ENCODE results near the gene ODC1.
A peak's percentile ranks its signal among the peaks of the same experiment; 100 is the strongest.

The ODC1 gene

DNA sequence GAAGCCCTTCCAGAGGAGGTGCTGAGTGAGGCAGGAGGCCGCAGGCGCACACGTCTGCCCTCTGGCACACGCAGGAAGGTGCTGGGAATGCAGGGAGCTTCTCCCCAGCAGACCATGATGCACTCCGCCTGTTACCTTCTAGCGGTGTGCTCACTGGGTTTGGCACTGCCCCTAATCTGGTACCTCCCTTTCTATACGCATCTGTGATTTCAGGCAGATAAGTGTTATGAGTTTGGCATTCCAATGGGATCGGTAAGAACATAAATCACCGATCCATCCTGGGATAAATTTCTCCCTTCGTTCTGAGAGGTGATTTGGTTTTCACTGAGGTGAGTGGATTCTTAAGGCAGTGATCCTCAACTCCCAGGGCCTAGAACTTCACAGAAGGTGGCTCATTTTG lies 34.6 kb downstream of the ODC1 start:
- no peak for DNase-seq

- DNase-seq = no peak
These were observed 35.7 kb downstream of the ODC1 start for GRCh38 chr2:10412380-10412779.

GRCh38 chr2:10411557-10411956 lies 36.6 kb downstream of the ODC1 start:
- DNase-seq = no peak

DNA sequence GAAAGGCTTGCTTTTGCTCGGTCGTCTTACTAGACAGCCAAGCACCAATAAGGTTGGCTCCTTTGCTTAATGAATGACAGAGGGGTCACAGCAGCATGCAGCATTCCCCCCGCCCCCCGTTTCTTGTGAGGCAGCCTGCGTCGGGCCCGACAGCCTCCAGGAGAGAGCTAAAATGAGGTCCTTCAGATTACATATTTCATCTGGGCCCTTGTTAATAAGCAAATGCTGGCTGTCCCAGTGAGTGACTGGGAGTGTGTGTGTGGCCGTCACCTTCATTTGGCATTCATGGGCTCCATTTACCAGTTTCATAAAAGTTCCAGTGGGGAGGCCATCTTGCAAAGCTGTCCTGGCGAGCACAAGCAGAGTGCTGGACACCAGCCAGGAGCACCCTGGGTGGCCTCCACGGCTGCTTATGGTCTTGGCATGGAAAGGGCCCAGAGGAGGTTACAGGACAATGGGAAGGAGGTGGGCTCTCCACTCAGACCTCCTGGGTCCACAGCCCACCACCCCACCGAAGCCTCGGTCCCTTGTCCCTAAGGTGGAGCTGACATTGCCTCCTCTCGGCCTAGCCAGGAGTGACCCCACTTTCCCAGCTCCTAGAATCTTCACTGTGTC lies 37.2 kb downstream of the ODC1 start:
- DNase-seq = no peak

GRCh38 chr2:10410001-10410822 lies 37.9 kb downstream of the ODC1 start:
- no peak for DNase-seq

- peak; percentile 83 for DNase-seq
These were observed 39.2 kb downstream of the ODC1 start for GRCh38 chr2:10408649-10409579.

- peak; percentile 57 for DNase-seq
These were observed 40.1 kb downstream of the ODC1 start for GRCh38 chr2:10407841-10408648.

GRCh38 chr2:10407432-10407831 lies 40.7 kb downstream of the ODC1 start:
- DNase-seq = no peak

GRCh38 chr2:10406491-10407188 lies 41.5 kb downstream of the ODC1 start:
- DNase-seq = no peak

DNA sequence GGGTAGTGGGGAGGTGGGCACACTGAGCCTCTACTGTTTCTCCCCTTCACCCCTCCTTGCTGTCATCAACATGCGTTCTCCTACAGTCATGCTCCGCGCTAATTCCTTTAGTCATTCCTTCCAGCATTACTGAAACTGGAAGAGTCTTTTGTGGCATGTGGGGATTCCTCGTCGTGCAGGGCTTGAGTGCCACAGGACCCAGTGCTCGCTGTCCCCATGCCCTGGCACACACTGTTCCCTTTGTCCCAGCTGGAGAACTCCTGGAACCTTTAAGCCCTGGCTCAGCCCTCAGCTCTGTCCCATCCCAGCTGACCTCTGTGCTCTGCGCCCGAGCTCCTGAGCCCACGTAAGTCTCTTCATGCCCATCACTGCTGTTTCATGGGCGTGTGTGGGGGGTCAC lies 42.1 kb downstream of the ODC1 start:
- DNase-seq = no peak

DNA sequence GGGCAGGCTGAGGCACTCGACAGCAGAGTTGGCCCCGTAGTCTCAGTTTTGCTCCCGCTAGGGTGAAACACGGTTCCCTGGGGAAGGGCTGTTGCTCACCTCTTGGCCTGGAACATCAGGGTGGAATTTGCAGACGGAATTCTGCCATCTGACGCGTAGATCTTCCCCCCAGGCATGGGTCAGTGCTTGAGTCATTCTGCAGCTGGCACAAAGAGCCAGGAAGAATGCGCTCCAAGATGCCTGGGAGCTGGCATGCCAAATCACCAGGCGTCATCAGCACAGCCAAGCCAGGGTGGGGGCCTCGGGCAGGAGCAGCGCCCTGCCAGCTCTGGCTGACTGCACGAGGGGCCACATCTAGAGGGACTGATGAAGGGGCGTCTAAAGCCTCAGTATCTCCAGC lies 42.7 kb downstream of the ODC1 start:
- DNase-seq = no peak

DNA sequence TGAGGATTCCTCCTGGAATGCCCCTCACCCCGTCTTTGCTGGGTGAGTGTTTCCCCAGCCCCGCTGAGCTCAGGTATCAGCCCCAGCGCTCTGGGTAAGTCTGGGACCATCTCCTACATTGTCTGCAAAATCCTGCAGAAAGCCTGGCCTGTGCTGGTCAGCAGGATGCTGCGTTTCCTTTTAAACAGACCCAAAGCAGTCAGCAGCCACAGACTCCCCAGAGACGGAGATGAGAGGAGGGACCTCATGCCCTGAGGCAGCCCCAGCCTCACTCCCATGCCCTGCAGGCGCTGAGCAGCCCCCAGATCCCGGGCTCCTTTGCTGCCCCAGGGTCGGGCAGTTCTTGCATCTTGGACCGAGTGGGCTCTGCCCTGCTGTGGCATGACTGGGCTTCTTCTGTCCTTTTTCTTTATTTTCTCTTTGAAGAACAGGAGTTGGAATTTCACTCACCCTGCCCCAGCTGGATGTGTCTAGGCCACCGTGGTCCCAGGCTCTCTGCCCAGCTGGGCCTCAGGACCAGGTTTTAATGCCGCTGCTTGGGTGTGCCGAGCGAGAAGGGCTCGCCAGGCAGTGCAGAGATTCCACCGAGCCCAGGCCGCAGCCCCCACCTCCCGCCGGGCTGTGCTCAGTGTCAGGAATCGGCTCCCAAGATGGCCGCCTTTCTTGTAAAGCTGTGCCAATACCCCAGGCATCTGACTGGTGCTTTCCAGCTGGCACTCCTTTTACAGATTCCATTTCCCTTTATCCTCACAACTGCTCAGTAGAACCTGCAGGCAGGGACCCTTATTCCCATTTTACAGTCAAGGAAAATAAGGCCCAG lies 43.6 kb downstream of the ODC1 start:
- DNase-seq = no peak

DNA sequence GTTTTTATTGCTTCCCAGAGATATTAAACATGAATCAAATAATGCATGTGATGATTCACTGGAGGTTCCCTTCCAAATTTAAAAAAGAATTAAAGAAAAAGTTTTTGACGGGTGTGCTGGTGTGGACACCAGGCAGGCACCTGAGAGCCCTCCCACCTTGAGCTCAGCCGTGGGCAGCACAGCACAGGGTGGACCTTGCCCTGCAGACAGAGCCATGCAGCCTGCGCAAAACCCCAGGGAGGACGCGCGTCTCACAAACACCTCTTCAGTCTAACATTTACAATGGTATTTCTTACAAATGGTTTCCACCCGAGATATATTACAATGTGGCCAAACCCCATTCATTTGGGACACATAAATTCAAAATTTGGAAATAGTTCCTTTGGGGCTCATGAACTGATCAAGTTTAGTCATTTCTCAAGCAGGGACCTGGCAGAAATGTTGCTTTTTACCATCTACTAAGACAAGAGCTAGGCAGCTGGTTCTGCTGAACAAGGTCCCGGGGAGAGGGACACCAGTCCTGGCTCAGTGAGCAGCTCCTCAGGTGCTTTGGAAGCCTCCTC lies 45.4 kb downstream of the ODC1 start:
- DNase-seq = no peak

GRCh38 chr2:10402062-10402585 lies 46.0 kb downstream of the ODC1 start:
- DNase-seq = no peak

DNA sequence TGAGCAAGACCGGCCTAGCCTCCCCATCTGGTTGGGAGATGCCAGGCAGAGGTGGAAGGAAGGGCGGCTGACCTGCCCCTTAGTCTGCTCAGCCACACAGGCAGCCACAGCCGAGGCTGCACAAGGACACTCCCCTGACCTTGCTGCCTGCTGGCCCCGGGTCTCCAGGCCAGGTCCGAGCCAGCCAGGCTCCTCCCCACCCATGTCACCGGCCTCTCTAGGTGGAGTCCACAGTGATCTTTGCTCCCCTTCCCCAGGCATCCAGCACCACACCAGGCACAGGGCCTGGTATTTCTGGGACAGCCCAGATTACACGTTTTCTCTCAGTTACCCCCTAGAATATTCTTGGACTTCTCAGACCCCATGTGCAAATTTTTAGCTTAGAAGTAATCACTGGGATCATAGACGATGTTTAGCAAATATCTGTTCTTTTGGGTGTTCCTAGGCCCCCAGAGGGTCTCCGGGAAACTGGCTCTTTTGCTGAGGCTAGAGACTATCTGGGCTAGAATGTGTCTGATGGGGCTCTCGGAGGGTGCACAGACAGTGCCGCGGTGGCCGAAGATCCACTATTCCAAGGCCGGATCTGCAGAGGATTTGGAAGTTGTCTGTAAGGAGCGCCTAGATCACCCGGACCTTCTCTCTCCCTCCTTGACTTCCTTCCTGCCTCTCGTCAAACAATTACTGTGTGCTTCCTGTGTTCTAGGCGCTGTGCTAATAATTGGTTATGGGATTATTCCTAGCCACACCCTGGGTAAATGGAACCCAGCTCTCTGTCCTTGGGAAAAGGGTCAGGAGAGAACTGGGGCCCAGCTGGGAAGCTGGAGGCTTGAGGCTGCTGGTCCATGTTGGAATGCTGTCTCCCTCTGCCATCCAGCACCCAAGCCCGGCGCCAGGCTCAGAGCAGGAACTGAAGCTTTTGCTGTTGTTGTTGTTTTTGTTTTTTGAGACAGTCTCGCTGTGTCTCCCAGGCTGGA lies 46.9 kb downstream of the ODC1 start:
- no peak for DNase-seq

GRCh38 chr2:10400568-10400977 lies 47.6 kb downstream of the ODC1 start:
- DNase-seq = no peak

DNA sequence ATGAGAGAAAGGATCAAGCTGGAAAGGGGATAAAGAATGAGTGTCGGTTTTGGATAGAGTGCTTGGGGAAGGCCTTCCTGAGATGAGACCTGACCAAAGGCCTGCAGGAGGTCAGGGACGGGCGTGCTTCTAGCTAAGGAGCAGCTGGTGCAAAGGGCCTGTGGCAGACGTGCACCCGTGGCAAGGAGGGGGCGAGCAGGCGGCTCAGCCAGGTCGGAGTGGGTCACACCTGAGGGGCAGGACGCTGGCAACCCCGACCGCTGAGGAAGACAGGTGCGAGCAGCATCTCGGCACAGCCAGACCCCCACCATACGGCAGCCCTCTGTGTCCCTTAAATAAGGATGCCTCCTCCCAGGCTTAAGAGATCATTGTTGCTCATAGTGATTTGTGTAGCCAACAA lies 48.1 kb downstream of the ODC1 start:
- no peak for DNase-seq

DNA sequence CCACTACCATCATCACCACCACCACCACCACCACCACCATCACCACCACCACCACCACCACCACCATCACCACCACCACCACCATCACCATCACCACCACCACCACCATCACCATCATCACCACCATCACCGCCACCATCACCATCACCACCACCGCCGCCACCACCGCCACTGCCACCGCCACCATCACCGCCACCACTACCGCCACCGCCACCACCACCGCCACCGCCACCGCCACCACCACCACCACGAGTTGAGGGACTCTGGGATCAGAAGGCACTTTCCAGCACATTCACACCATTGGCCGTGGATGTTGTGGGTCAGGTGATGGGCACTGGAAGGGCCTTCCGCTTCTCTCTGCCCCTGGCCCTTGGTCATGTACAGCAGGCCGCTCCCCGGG lies 48.8 kb downstream of the ODC1 start:
- no peak for DNase-seq

DNA sequence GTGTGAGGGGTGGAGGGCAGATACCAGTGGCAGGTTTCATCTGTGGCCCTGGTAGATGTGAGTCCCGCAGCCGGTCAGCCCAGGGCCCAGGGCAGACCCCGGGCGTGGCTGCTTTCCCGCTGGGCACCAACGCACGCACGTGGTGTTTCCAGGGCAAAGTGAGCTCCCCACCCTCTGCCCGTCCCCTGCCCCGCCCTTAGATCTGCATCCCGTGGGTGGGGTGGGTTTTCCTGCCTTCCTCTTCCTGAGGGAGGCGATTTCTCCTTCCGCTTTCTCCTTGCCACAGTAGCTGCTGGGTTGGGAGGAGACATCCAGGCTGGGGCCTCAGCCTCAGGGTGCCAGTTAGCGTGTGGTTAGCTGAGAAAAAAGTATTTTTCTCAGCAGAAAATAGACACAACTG lies 49.6 kb downstream of the ODC1 start:
- DNase-seq = no peak

Measured in activated naive CD4-positive, alpha-beta T cell treated with anti-CD3 and anti-CD28 coated beads, Interleukin-2, amount 50 U/mL, for 16 hours (primary cell).